GM19463 (cell line): ENCODE measurements around the gene ARHGAP10.
"Not testable (repeated sequence)": the region's sequence is repeated elsewhere in the genome, so short reads cannot be mapped to it uniquely, and the experiment has no call there.

ENCODE experiments used
- ATAC-seq: cut with Tn5 transposase; IDR thresholded peaks from one replicate; pipeline ENCODE4 v1.9.1; 2021; ENCODE audit warnings: mild to moderate bottlenecking, moderate library complexity; ENCODE audit not compliant: unreplicated experiment

Gene ARHGAP10

GRCh38 chr4:147975933-147976928 is 244.3 kb downstream of the ARHGAP10 start:
- ATAC-seq, result no peak

DNA sequence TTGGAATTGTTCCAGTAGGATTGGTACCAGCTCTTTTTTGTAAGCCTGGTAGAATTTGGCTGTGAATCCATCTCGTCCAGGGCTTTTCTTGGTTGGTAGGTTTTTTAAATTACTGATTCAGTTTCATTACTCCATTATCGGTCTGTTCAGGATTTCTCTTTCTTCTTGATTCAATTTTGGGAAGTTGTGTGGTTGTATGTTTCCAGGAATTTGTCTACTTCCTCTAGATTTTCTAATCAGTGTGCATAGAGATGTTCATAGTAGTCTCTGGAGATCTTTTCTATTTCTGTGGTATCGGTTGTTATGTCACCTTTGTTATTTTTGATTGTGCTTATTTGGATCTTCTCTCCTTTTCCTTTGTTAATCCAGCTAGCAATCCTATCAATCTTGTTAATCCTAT is 248.7 kb downstream of the ARHGAP10 start:
- ATAC-seq, result no peak

DNA sequence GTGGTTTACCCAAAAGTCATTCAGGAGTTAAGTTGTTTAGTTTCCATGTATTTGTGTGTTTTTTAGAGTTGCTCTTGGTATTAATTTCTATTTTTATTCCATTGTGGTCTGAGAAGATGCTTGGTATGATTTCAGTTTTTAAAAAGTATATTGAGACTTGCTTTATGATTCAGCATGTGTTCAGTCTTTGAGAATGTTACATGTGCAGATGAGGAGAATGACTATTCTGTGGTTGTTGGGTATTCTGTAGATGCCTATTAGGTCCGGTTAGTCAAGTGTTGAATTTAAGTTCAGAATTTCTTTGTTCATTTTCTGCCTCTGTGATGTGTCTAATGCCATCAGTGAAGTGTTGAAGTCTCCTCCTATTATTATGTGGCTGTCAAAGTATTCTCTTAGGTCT is 249.4 kb downstream of the ARHGAP10 start:
- peak; percentile 95 for ATAC-seq

DNA sequence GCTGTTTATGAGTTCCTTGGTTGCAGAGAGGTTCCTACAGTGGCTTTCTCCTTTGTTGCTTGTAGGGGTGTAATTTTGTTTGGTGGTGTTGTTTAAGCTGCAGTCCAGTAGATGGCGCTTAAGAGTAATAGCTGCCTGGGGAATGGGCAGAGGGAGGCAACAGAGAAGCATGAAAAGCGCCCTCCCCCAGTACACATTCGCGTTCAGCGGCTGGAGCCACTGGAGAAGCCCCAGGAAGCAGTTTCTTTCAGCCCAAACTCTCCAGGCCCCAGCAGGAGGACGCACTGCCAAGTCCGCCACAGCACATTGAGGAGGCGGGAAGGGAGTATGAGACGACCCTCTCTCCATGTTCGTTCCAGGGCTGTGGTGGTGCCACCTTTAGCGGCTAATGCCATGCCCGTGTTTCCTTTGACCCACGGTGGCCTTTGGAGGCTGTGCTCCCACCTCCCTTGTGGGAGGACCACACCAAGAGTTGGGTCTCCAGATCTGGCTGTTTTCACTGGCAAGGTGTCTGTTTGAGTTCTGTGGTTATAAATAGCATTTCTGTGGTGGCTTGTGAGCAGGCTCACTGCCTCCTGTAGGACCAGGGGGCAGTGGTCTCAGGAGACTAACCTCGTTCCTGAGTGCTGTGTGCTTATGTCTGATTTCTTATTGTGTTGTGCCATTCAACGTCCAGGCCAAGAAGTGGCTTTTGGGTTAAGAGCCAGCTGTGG is 252.3 kb downstream of the ARHGAP10 start:
- no peak for ATAC-seq

DNA sequence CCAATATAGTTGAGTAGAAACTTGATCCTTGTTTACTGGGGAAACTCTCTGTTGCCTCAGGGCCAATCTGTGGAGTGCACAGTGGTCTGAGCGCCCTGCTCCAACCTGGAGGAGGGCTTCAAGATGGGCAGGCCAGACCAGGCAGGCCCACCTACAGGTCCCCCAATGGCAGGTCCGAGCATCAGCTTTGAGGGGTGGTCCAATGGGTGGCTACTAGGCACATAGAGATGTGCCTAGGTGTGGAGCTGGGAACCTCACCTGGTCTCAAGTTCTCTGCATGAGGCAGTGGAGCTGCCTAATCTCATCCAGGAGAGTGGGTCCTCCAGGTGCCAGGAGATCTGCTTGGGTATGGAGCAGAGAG is 252.9 kb downstream of the ARHGAP10 start:
- no peak for ATAC-seq

- ATAC-seq, result no peak
Observed at GRCh38 chr4:147985376-147985775, 253.5 kb downstream of the ARHGAP10 start.

DNA sequence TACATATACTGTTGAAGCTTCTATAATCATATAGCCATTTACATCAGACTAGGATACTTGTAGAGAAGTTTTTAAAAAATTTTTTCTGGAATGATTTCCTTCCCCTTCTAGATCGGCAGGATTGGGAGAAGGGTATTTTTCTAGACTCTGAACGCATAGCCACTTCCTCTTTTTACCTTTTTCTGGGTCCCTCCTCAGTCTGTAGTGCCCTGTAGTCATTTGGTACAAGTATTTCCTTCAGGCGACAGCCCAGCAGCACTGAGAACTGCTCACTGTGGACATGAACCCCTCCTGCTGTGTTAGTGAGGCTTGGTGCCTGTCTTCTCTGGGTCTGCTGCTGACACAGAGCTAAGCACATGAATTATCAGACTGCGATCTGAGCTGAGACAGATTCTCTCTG is 255.4 kb downstream of the ARHGAP10 start:
- ATAC-seq, result peak; percentile 73

DNA sequence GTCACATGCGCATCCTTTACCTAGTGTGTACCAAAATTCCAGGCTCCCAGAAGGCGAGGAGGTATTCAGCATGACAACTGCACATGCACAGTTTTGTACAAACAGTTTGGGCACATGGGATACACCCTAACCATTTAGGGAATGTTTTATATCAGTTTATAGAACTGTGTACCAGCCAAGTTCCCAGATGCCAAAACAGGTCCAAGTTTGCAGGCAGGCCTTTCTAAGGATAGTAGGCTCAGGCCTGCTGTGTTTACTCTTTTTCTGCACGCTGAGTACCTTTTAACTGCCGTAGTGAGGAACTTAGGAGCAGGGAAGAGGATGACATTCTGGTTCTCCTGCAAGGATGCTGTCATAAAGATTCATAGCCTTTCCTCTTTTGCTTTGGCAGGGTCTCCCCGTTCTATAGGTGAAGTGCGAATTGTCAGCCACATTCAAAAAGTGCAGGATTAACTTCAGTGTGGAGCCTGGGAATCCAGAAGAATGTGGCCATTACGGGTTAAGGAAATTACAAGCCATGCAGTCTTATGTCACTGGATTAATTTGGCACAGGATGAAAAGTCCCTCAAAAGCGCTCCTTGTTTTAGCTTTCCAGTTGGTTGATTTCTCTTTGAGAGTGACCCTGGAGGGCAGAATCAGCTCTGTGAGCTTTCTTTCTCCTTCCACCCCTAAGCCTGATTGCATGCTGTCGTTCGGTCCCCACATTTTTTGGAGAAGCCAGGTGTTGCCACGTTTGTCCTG is 259.8 kb downstream of the ARHGAP10 start:
- ATAC-seq, result no peak

- ATAC-seq, result no peak
Observed at GRCh38 chr4:147994076-147994475, 262.2 kb downstream of the ARHGAP10 start.

DNA sequence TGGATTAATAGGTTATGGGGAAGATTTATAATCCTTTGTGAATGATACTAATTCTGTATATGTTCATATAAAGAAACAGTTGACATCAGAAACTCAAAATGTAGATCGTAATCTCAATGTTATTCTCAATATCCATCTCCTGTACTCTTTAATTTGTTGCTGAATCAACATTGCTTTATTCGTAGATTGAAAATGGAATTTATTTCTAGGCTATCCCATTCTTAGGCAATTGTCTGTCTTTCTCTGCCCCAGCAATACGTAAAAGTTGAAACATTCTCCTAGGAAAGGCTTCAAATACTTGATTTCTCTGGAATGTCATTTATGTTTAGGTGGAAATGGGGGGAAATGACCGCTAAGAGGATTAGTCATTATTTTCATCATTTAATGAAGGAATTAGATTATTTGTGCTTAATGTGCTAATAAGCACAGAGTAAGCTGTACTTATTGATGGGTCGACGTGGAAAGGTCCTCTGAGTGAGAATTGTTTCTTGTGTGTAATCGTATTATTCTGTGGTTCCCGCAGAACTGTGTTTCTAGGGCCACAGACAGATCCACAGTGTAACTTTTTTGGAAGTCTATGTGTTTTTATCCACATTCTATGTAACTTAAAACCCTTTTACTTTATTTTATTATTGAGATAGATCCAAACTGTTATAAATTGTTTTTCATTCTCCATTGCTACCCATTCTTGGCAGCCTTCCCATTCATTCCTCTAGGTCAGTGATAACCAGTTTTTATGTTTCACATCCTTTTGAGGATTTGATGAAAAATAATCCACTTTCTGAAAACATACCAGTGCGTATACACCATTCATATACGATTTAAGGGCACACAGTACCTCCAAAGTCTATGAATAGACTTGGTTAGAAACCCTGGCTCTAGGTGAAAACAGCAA is 262.9 kb downstream of the ARHGAP10 start:
- ATAC-seq, result no peak

DNA sequence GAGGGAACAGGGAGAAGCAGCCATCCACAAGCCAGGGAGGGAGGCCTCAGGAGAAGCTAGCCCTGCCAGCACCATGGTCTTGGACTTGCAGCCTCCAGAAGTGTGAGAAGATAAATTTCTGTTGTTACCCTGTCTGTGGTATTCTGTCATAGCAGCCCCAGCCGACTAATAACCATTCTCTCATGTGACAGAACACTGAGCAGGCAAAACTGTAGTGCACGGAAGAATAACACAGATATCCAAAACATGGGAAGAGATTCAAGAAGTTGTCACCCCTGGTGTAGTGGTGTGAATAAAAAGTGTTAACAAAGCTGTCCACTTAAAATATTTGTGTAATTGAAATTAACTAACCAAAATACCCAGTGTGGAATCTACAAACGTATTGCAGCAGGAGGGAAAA is 265.0 kb downstream of the ARHGAP10 start:
- ATAC-seq, result no peak

DNA sequence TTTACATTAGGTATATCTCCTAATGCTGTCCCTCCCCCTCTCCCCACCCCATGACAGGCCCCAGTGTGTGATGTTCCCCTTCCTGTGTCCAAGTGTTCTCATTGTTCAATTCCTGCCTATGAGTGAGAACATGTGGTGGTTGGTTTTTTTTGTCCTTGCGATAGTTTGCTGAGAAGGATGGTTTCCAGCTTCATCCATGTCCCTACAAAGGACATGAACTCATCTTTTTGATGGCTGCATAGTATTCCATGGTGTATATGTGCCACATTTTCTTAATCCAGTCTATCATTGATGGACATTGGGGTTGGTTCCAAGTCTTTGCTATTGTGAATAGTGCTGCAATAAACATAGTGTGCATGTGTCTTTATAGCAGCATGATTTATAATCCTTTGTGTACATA is 268.1 kb downstream of the ARHGAP10 start:
- not testable (repeated sequence) for ATAC-seq

DNA sequence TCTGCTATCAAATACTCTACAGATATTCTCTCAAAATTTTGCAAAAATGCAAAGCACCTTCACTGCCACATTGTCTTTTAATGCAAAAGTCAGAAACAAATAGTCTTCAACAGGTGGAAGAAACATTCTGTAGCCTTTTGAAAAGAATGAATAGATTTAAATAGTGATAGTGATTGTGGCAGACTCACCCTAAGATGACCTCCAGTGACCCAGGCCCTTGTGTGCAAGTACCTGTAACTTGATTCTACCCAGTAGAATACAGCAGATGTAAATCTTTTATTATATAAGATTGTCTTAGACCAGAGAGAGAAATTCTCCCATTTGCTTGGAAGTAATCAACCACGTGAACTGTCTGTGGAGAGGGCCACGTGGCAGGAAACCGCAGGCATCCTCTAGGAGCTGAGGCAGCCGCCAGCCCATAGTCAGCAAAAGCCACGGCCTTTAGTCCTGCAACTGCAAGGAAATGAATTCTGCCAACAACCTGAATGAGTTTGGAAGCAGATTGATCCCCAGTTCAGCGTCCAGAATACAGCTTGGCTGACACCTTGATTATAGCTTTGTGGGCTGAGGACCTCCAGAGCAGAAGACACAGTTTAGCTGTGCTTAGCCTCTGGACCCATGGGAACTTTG is 272.5 kb downstream of the ARHGAP10 start:
- peak; percentile 49 for ATAC-seq

GRCh38 chr4:148006001-148006400 is 274.1 kb downstream of the ARHGAP10 start:
- no peak for ATAC-seq

- ATAC-seq, result no peak
Observed at GRCh38 chr4:148007314-148007760, 275.4 kb downstream of the ARHGAP10 start.

DNA sequence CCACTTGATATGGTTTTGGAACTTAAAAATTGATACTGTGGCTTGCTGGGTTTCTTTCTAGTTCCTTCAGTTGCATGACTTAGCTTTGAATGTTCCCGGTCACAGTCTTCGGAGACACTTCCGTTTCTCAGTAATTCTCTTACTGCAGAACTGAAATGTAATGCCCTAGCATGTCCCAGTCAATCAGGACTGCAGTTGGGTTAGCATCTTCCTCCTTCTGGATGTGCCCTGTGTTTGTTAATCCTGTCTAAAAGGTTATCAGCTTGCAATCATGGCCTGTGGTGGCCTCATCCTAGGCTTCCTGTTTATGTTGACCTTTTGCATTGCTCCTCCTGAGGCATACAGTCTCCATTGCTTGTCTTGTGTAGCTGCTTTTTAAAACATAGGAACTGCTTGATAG is 275.9 kb downstream of the ARHGAP10 start:
- no peak for ATAC-seq

- ATAC-seq, result peak; percentile 55
Observed at GRCh38 chr4:148015058-148015457, 283.2 kb downstream of the ARHGAP10 start.

GRCh38 chr4:148015468-148015867 is 283.6 kb downstream of the ARHGAP10 start:
- ATAC-seq, result no peak

DNA sequence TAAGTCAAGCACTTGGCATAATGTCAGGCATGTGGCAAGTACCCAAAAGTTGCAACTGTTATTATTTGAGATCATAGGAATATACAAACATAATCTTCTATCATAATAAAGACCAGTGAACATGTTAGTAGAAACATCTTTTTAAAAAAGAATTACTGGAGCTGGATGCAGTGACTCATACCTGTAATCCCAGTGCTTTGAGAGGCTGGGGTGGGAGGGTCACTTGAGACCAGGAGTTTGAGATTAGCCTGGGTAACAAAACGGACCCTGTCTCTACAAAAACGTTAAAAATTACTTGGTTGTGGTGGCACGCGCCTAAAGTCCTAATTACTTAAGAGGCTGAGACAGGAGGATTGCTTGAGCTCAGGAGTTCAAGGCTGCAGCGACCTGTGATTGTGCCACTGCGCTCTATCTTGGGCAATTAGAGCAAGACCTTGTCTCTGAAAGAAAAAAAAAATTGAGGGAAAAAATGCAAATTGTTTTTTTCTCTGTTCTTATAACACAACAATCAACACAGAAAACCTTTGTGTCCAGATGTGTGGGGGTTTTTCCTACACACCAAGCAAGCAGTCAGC is 284.3 kb downstream of the ARHGAP10 start:
- ATAC-seq, result no peak
